Adrenal gland (tissue), 5 donors: ENCODE measurements around the gene CCDC15.

Experiments used
- CTCF ChIP-seq, 6 experiments: fragments of 450-650 bp in 4 of 6; fragments of 200-600 bp in 2 of 6; sonication (generic) in 1 of 6; IDR thresholded peaks; 1 replicate in 5 of 6; 2 replicates in 1 of 6; pipeline versions ENCODE4 v1.5.1 to v1.8.0; 2016 to 2021; ENCODE audit warnings: antibody characterized with exemption in 6 of 6, mild to moderate bottlenecking in 2 of 6, moderate library complexity in 1 of 6
- POLR2A ChIP-seq, 2 donors: fragments of 450-650 bp; IDR thresholded peaks; one replicate each; pipeline ENCODE4 v1.6.1; 2017; ENCODE audit warnings: antibody characterized with exemption in 2 of 2, mild to moderate bottlenecking in 2 of 2, moderate library complexity in 1 of 2
- donor health status: DM: no; HTN: no; CAD: no.

- TF ChIP-seq CTCF (IDR thresholded peaks at IDR 0.05), result no peak
- no peak for TF ChIP-seq POLR2A (IDR thresholded peaks at IDR 0.05)
Observed at GRCh38 chr11:125081098-125081798, 127.2 kb downstream of the CCDC15 start.
